Neural cell (in vitro differentiated cells): ENCODE results near the gene SSBP3.

Experiments
- TAF1 ChIP-seq: IDR thresholded peaks from 2 replicates; pipeline ENCODE4 v1.6.1; 2012; ENCODE audit warnings: low read depth
- TF ChIP-seq, protein P1 (sequence below): fragments of 450-650 bp; IDR thresholded peaks from 2 replicates; pipeline ENCODE4 v1.5.1; 2014; ENCODE audit warnings: antibody characterized with exemption, mild to moderate bottlenecking, moderate library complexity; ENCODE audit not compliant: poor library complexity, severe bottlenecking

GRCh38 chr1:54285815-54286345, 120.3 kb downstream of the SSBP3 start:
- TF ChIP-seq, protein P1, sequence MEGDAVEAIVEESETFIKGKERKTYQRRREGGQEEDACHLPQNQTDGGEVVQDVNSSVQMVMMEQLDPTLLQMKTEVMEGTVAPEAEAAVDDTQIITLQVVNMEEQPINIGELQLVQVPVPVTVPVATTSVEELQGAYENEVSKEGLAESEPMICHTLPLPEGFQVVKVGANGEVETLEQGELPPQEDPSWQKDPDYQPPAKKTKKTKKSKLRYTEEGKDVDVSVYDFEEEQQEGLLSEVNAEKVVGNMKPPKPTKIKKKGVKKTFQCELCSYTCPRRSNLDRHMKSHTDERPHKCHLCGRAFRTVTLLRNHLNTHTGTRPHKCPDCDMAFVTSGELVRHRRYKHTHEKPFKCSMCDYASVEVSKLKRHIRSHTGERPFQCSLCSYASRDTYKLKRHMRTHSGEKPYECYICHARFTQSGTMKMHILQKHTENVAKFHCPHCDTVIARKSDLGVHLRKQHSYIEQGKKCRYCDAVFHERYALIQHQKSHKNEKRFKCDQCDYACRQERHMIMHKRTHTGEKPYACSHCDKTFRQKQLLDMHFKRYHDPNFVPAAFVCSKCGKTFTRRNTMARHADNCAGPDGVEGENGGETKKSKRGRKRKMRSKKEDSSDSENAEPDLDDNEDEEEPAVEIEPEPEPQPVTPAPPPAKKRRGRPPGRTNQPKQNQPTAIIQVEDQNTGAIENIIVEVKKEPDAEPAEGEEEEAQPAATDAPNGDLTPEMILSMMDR, result no peak
- no peak for TF ChIP-seq TAF1
